Gastrocnemius medialis (tissue), 4 donors: Measurements from ENCODE around the gene ABCA12. TPM values are rescaled to one million over a fixed set of nuclear protein-coding genes. Genes with fewer than 3 reads are reported as not detected.

Source experiments
- ATAC-seq, 2 donors: fragments of 150-250 bp; one replicate each; pipeline ENCODE4 v1.9.1; 2016
- DNase-seq, 2 donors: peaks; one replicate each; pipeline ENCODE4 v3.0.0-alpha.2; 2019
- H3K27ac ChIP-seq, 4 donors: fragments of 200-600 bp; sonication (generic); 1 replicate in 1 of 4; 2 replicates in 3 of 4; pipeline ENCODE4 v1.5.1; 2016 to 2018; ENCODE audit warnings: mild to moderate bottlenecking in 2 of 4, moderate library complexity in 1 of 4
- H3K27me3 ChIP-seq, 3 donors: fragments of 200-600 bp; sonication (generic) in 2 of 3; 1 replicate in 1 of 3; 2 replicates in 2 of 3; pipeline versions ENCODE4 v1.5.1 to v1.6.0; 2016 to 2019; ENCODE audit warnings: mild to moderate bottlenecking in 1 of 3, moderate library complexity in 1 of 3
- H3K36me3 ChIP-seq, 2 donors: fragments of 200-600 bp; sonication (generic) in 1 of 2; one replicate each; pipeline ENCODE4 v1.5.1; 2017 to 2018
- H3K4me1 ChIP-seq, 2 donors: fragments of 200-600 bp; sonication (generic) in 1 of 2; one replicate each; pipeline ENCODE4 v1.5.1; 2016 to 2017; ENCODE audit warnings: mild to moderate bottlenecking in 2 of 2
- H3K4me3 ChIP-seq, 4 donors: fragments of 200-600 bp; sonication (generic) in 3 of 4; 1 replicate in 1 of 4; 2 replicates in 3 of 4; pipeline ENCODE4 v1.5.1; 2016 to 2019; ENCODE audit warnings: mild to moderate bottlenecking in 2 of 4
- H3K9me3 ChIP-seq, 3 donors: fragments of 200-600 bp; sonication (generic) in 2 of 3; 1 replicate in 1 of 3; 2 replicates in 2 of 3; pipeline ENCODE4 v1.5.1; 2016 to 2019
- CTCF ChIP-seq, 5 experiments: fragments of 450-650 bp in 3 of 5; fragments of 200-600 bp in 2 of 5; sonication (generic) in 2 of 5; IDR thresholded peaks in 4 of 5; conservative IDR thresholded peaks in 1 of 5; 1 replicate in 4 of 5; 2 replicates in 1 of 5; pipeline ENCODE4 v1.5.1; 2016 to 2019; ENCODE audit warnings: antibody characterized with exemption in 5 of 5, mild to moderate bottlenecking in 3 of 5, moderate library complexity in 3 of 5
- POLR2A ChIP-seq, 2 donors: fragments of 450-650 bp; IDR thresholded peaks; one replicate each; pipeline ENCODE4 v1.6.1; 2017; ENCODE audit warnings: antibody characterized with exemption in 2 of 2, mild to moderate bottlenecking in 2 of 2, moderate library complexity in 2 of 2
- in situ Hi-C, 4 donors: fragments of 200-750 bp; cut with MboI; loops; one replicate each; pipeline versions ENCODE4 v1.15.0 to v1.8.0; 2017; ENCODE audit warnings: low sequenced_read_pairs in 4 of 4
- intact Hi-C: fragments of 100-400 bp; cut with DNase I; formaldehyde crosslinking; loops from one replicate; pipeline ENCODE4 v1.15.1; 2023; ENCODE audit warnings: low total_unique reads
- total RNA-seq, 4 donors: library from RNA; depleted of rRNA; stranded (reverse); fragments of >200 nt; gene quantifications; one replicate each; pipeline versions ENCODE4 v1.1.0 to v1.2.3, GENCODE V29; 2016

Gene ABCA12
- total RNA-seq, 4 donors from 2014 or later: not detected

- intact Hi-C loops (no loop called here), in situ Hi-C loops (no loop called here)
- no peaks in the 10 kb centered on the region for H3K36me3 ChIP-seq
- no peaks in the 10 kb centered on the region for H3K9me3 ChIP-seq
- no peak for DNase-seq
- H3K27me3 ChIP-seq: no peaks in the 10 kb centered on the region
- ATAC-seq: no peak
- no peak overlapping the region for H3K4me3 ChIP-seq
- TF ChIP-seq CTCF (IDR thresholded peaks at IDR 0.05 in 4 of 5, conservative IDR thresholded peaks at IDR 0.05 in 1 of 5) (no peak), POLR2A (IDR thresholded peaks at IDR 0.05) (no peak)
- no peaks in the 10 kb centered on the region for H3K4me1 ChIP-seq
- no peak overlapping the region for H3K27ac ChIP-seq
These were observed 149.2 kb downstream of the ABCA12 start for GRCh38 chr2:214989187-214989586.

- Histone ChIP-seq H3K4me3 (no peak overlapping the region), H3K27ac (no peak overlapping the region), H3K9me3 (no peaks in the 10 kb centered on the region), H3K4me1 (no peaks in the 10 kb centered on the region), H3K27me3 (no peaks in the 10 kb centered on the region), H3K36me3 (no peaks in the 10 kb centered on the region)
- TF ChIP-seq POLR2A (IDR thresholded peaks at IDR 0.05) (no peak), CTCF (IDR thresholded peaks at IDR 0.05 in 4 of 5, conservative IDR thresholded peaks at IDR 0.05 in 1 of 5) (no peak)
- intact Hi-C loops: no loop called here
- ATAC-seq (no peak), DNase-seq (no peak)
- in situ Hi-C loops: no loop called here
These were observed 151.2 kb downstream of the ABCA12 start for GRCh38 chr2:214987261-214987660.

GRCh38 chr2:214985619-214986018 is 152.8 kb downstream of the ABCA12 start:
- Histone ChIP-seq H3K4me3 (no peak overlapping the region), H3K27me3 (no peaks in the 10 kb centered on the region), H3K27ac (no peak overlapping the region), H3K4me1 (no peaks in the 10 kb centered on the region), H3K36me3 (no peaks in the 10 kb centered on the region), H3K9me3 (no peaks in the 10 kb centered on the region)
- DNase-seq: no peak
- in situ Hi-C loops (no loop called here), intact Hi-C loops (no loop called here)
- TF ChIP-seq CTCF (IDR thresholded peaks at IDR 0.05 in 4 of 5, conservative IDR thresholded peaks at IDR 0.05 in 1 of 5) (no peak), POLR2A (IDR thresholded peaks at IDR 0.05) (no peak)
- no peak for ATAC-seq

GRCh38 chr2:214966420-214966819 is 172.0 kb downstream of the ABCA12 start:
- TF ChIP-seq POLR2A (IDR thresholded peaks at IDR 0.05) (no peak), CTCF (IDR thresholded peaks at IDR 0.05 in 4 of 5, conservative IDR thresholded peaks at IDR 0.05 in 1 of 5) (no peak)
- Histone ChIP-seq H3K4me1 (no peaks in the 10 kb centered on the region), H3K4me3 (no peak overlapping the region), H3K36me3 (no peaks in the 10 kb centered on the region), H3K27ac (no peak overlapping the region), H3K27me3 (no peaks in the 10 kb centered on the region), H3K9me3 (no peaks in the 10 kb centered on the region)
- ATAC-seq: no peak
- in situ Hi-C loops: no loop called here
- intact Hi-C loops: no loop called here
- DNase-seq: no peak

DNA sequence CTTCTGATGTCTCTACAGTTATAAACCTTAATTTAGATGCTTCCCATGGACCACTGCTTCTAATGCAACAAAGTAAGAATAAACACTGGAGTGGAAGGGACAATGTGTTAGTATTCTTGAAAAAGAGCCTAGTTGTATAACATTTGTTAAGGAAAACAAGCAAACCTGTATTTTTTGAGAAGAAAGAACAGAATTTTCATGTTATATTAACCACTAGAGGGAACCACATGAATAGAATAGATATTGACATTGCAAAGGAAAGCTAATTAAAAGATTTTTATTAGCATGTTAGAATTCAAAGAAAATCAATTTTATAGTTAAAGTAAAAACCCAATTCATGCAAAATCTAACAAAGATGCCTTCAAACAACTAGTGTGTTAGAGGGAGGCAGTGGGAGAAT is 177.7 kb downstream of the ABCA12 start:
- TF ChIP-seq CTCF (IDR thresholded peaks at IDR 0.05 in 4 of 5, conservative IDR thresholded peaks at IDR 0.05 in 1 of 5): no peak
- no peak for TF ChIP-seq POLR2A (IDR thresholded peaks at IDR 0.05)
- in situ Hi-C loops (no loop called here), intact Hi-C loops (no loop called here)
- H3K27ac ChIP-seq: no peak overlapping the region
- H3K27me3 ChIP-seq: no peaks in the 10 kb centered on the region
- H3K9me3 ChIP-seq: no peaks in the 10 kb centered on the region
- DNase-seq (no peak), ATAC-seq (no peak)
- no peaks in the 10 kb centered on the region for H3K36me3 ChIP-seq
- no peak overlapping the region for H3K4me3 ChIP-seq
- H3K4me1 ChIP-seq: no peaks in the 10 kb centered on the region
